CD4-positive, alpha-beta T cell (primary cell): ENCODE measurements around the gene CAMTA1. TPM values are rescaled to one million over a fixed set of nuclear protein-coding genes. Genes with fewer than 3 reads are reported as not detected.

Experiments used
- ATAC-seq: fragments of 200-7000 bp; cut with Tn5 transposase; one replicate; pipeline ENCODE4 v1.10.0; 2022; ENCODE audit warnings: mild to moderate bottlenecking; ENCODE audit not compliant: poor library complexity
- CTCF ChIA-PET: fragments of 350-600 bp; sonication (Branson Sonifier 250); formaldehyde crosslinking; loops from one replicate; lab custom pipeline; 2021; ENCODE audit warnings: antibody characterized with exemption, inconsistent platforms; lab: Charles Lee
- POLR2A ChIA-PET: fragments of 350-600 bp; sonication (Branson Sonifier 250); formaldehyde crosslinking; loops from one replicate; lab custom pipeline; 2021; ENCODE audit warnings: antibody characterized with exemption, inconsistent platforms; lab: Charles Lee
- DNase-seq, 14 experiments: peaks; one replicate each; pipeline ENCODE4 v3.0.0-alpha.2; 2013 to 2020; ENCODE audit warnings: mixed read lengths in 2 of 14
- H3K27ac ChIP-seq, 2 donors: one replicate each; pipeline versions ENCODE4 v1.5.1 to v1.7.0; 2013; ENCODE audit warnings: low read length in 2 of 2, low read depth in 1 of 2, mild to moderate bottlenecking in 1 of 2
- H3K27me3 ChIP-seq, 2 experiments: 1 replicate in 1 of 2; 2 replicates in 1 of 2; pipeline versions ENCODE4 v1.6.1 to v1.7.0; 2013; ENCODE audit warnings: low read length in 2 of 2, control low read depth in 1 of 2, mild to moderate bottlenecking in 1 of 2, moderate library complexity in 1 of 2; ENCODE audit not compliant: insufficient read depth in 2 of 2, control insufficient read depth in 1 of 2
- H3K36me3 ChIP-seq: one replicate; pipeline ENCODE4 v1.6.1; 2013; ENCODE audit warnings: low read length, control low read depth; ENCODE audit not compliant: insufficient read depth
- H3K4me1 ChIP-seq: one replicate; pipeline ENCODE4 v1.6.1; 2013; ENCODE audit warnings: low read length, control low read depth; ENCODE audit not compliant: insufficient read depth
- H3K4me3 ChIP-seq: one replicate; pipeline ENCODE4 v1.5.1; 2013; ENCODE audit warnings: mild to moderate bottlenecking, low read length, moderate library complexity
- H3K9me3 ChIP-seq, 2 experiments: 1 replicate in 1 of 2; 2 replicates in 1 of 2; pipeline versions ENCODE4 v1.6.1 to v1.7.0; 2013; ENCODE audit warnings: low read length in 2 of 2, mild to moderate bottlenecking in 2 of 2, control low read depth in 1 of 2, moderate library complexity in 1 of 2; ENCODE audit not compliant: control insufficient read depth in 1 of 2, insufficient read depth in 1 of 2
- H3K27ac Mint-ChIP-seq: one replicate; pipeline ENCODE4 v1.8.0; 2020; ENCODE audit warnings: mixed read lengths
- H3K27me3 Mint-ChIP-seq: one replicate; pipeline ENCODE4 v1.8.0; 2021; ENCODE audit warnings: mixed read lengths
- H3K36me3 Mint-ChIP-seq: one replicate; pipeline ENCODE4 v1.8.0; 2021; ENCODE audit warnings: low read depth, mixed read lengths
- H3K4me1 Mint-ChIP-seq: one replicate; pipeline ENCODE4 v1.8.0; 2021; ENCODE audit warnings: low read depth, mixed read lengths
- H3K4me3 Mint-ChIP-seq: one replicate; pipeline ENCODE4 v1.8.0; 2020; ENCODE audit warnings: mild to moderate bottlenecking, mixed read lengths
- H3K9me3 Mint-ChIP-seq: one replicate; pipeline ENCODE4 v1.8.0; 2020; ENCODE audit warnings: mixed read lengths
- CTCF ChIP-seq: fragments of 200-600 bp; IDR thresholded peaks from one replicate; pipeline ENCODE4 v1.8.0; 2022; ENCODE audit warnings: antibody characterized with exemption, mild to moderate bottlenecking
- intact Hi-C, 2 experiments: fragments of 100-400 bp; cut with DNase I in 1 of 2; cut with micrococcal nuclease in 1 of 2; formaldehyde crosslinking; loops; one replicate each; pipeline versions ENCODE4 v1.15.1 to v1.9.0; 2023 to 2025; cut with DNase I, micrococcal nuclease
- total RNA-seq, 174 experiments: library from RNA in 2 of 174; stranded (reverse) in 2 of 174; gene quantifications; one replicate each; pipeline ENCODE4 v1.2.3 and lab custom pipeline; 2021 to 2026

The CAMTA1 gene
- total RNA-seq, 2 experiments from 2014 or later: 38.6 to 39.3 TPM

- Histone ChIP-seq H3K9me3 (no peaks in the 10 kb centered on the region), H3K4me1 (no peaks in the 10 kb centered on the region), H3K4me3 (no peak overlapping the region), H3K27ac (no peak overlapping the region), H3K36me3 (no peaks in the 10 kb centered on the region), H3K27me3 (no peaks in the 10 kb centered on the region)
- intact Hi-C loops: no loop called here
- TF ChIP-seq CTCF: no peak
- Mint-ChIP-seq H3K36me3 (no peaks in the 10 kb centered on the region), H3K4me1 (no peaks in the 10 kb centered on the region), H3K27me3 (peaks cover 9% of the 10 kb centered on the region), H3K9me3 (no peaks in the 10 kb centered on the region), H3K4me3 (no peak overlapping the region), H3K27ac (no peak overlapping the region)
- ATAC-seq (no peak), DNase-seq (no peak)
- ChIA-PET CTCF (no interaction called here), POLR2A (no interaction called here)
Measured at GRCh38 chr1:7464736-7465135, 679.5 kb downstream of the CAMTA1 start.

GRCh38 chr1:7467476-7468175 is 682.4 kb downstream of the CAMTA1 start:
- intact Hi-C loops: no loop called here
- Mint-ChIP-seq H3K4me1 (no peaks in the 10 kb centered on the region), H3K4me3 (no peak overlapping the region), H3K36me3 (no peaks in the 10 kb centered on the region), H3K27ac (no peak overlapping the region), H3K27me3 (no peaks in the 10 kb centered on the region), H3K9me3 (no peaks in the 10 kb centered on the region)
- Histone ChIP-seq H3K4me3 (no peak overlapping the region), H3K4me1 (no peaks in the 10 kb centered on the region), H3K36me3 (no peaks in the 10 kb centered on the region), H3K27ac (no peak overlapping the region), H3K27me3 (no peaks in the 10 kb centered on the region), H3K9me3 (peaks cover 0 to 4% of the 10 kb centered on the region in 2 experiments)
- no peak for TF ChIP-seq CTCF
- ATAC-seq: no peak
- CTCF ChIA-PET: no interaction called here
- POLR2A ChIA-PET: no interaction called here
- no peak for DNase-seq

- no peak overlapping the region for H3K4me3 ChIP-seq
- intact Hi-C loops: no loop called here
- no peak for DNase-seq
- ChIA-PET CTCF (no interaction called here), POLR2A (no interaction called here)
- H3K4me1 ChIP-seq: no peaks in the 10 kb centered on the region
- H3K27ac ChIP-seq: no peak overlapping the region
- TF ChIP-seq CTCF: no peak
- Mint-ChIP-seq H3K4me1 (no peaks in the 10 kb centered on the region), H3K27ac (no peak overlapping the region), H3K4me3 (no peak overlapping the region), H3K9me3 (no peaks in the 10 kb centered on the region), H3K36me3 (no peaks in the 10 kb centered on the region), H3K27me3 (no peaks in the 10 kb centered on the region)
- H3K27me3 ChIP-seq: no peaks in the 10 kb centered on the region
- H3K9me3 ChIP-seq: peaks cover 0 to 4% of the 10 kb centered on the region in 2 experiments
- ATAC-seq: no peak
- H3K36me3 ChIP-seq: no peaks in the 10 kb centered on the region
Measured at GRCh38 chr1:7468248-7468647, 683.0 kb downstream of the CAMTA1 start.
